Heart left ventricle (tissue), 13 donors: ENCODE data around the gene SLC40A1.

Source experiments
- POLR2A ChIP-seq, 2 donors: fragments of 450-650 bp; IDR thresholded peaks; one replicate each; pipeline ENCODE4 v1.6.1; 2017; ENCODE audit warnings: antibody characterized with exemption in 2 of 2, mild to moderate bottlenecking in 2 of 2, moderate library complexity in 2 of 2
- TF ChIP-seq, protein P1 (sequence below), 12 donors: fragments of 200-600 bp; sonication (generic) in 4 of 12; IDR thresholded peaks; one replicate each; pipeline versions ENCODE4 v1.5.0 to v1.8.0; 2018 to 2022; ENCODE audit warnings: antibody characterized with exemption in 12 of 12, mild to moderate bottlenecking in 5 of 12
- donor health status: ischemic (EF 13 %, LVEDD 7.1; RV severe dilation, severe dysfunction).
- donor health status: DM: no; HTN: yes; CAD: no.
- donor health status: DM: no; HTN: no; CAD: no.
- donor health status: ischemic (EF 25% LVEDD 6.9; RV normal size, moderate dysfunction).
- donor health status: ischemic (EF 25% LVEDD 5.7; RV mildly dilated, moderate dysfunction).
- donor health status: ischemic (EF 35%, LVEDD 5.7; RV mildly dilated, moderate dysfunction).
- donor health status: nonischemic (EF 11% LVEDD 7.7; RV severe dilation, severe dysfunction).
- donor health status: DM: yes; HTN: yes; CAD: no.
- donor health status: PGD.
- donor health status: ischemic (EF 29% LVEDD 5.4; RV normal size, mild dysfunction).
- donor health status: nonischemic (EF 23%, LVEDD 6.1; RV moderate dilation, normal function).

DNA sequence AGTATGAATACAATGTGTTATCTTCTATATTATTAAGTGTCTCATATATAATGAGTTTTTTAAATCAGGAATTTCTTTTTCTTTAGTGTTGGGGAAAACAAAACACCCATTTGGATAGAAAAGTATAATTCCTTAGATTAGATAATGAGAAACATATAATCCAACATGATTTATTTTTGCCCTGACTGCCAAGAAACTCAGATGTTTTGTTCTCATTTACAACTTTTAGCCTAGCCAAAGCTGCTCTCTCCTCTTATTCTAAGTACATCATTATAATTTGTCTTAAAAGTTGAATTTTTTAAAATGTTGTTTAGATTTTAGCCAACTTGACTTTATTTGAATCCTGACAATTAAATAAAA lies 68.6 kb downstream of the SLC40A1 start:
- TF ChIP-seq, protein P1, sequence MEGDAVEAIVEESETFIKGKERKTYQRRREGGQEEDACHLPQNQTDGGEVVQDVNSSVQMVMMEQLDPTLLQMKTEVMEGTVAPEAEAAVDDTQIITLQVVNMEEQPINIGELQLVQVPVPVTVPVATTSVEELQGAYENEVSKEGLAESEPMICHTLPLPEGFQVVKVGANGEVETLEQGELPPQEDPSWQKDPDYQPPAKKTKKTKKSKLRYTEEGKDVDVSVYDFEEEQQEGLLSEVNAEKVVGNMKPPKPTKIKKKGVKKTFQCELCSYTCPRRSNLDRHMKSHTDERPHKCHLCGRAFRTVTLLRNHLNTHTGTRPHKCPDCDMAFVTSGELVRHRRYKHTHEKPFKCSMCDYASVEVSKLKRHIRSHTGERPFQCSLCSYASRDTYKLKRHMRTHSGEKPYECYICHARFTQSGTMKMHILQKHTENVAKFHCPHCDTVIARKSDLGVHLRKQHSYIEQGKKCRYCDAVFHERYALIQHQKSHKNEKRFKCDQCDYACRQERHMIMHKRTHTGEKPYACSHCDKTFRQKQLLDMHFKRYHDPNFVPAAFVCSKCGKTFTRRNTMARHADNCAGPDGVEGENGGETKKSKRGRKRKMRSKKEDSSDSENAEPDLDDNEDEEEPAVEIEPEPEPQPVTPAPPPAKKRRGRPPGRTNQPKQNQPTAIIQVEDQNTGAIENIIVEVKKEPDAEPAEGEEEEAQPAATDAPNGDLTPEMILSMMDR (IDR thresholded peaks at IDR 0.05): no peak
- TF ChIP-seq POLR2A (IDR thresholded peaks at IDR 0.05): no peak
